ENCODE data around the gene TNFSF18. TPM values are rescaled to one million over a fixed set of nuclear protein-coding genes. Genes with fewer than 3 reads are reported as not detected.

The TNFSF18 gene
- total RNA-seq, 1 experiment from 2014 or later = not detected

- no peaks in the 10 kb centered on the region for H3K9me3 ChIP-seq (ENCODE audit: low read depth, low read length, poor library complexity, severe bottlenecking)
- no TSS peak for BruUV-seq (replicated peaks)
- TF ChIP-seq EZH2 (IDR thresholded peaks at IDR 0.05; ENCODE audit: borderline replicate concordance, low read depth, low read length, poor library complexity, severe bottlenecking) (no peak), CTCF (conservative IDR thresholded peaks at IDR 0.05; ENCODE audit: low read depth, low read length) (no peak)
- H3K4me3 ChIP-seq (ENCODE audit: low read depth, low read length, poor library complexity, severe bottlenecking) = no peak overlapping the region
- no peak overlapping the region for H3K27ac ChIP-seq (ENCODE audit: low read depth, low read length, poor library complexity, severe bottlenecking)
- no peak for DNase-seq (ENCODE audit: low spot score)
- no peaks in the 10 kb centered on the region for H3K27me3 ChIP-seq (replicated peaks; ENCODE audit: insufficient read depth, low read depth, low read length, poor library complexity)
- H3K36me3 ChIP-seq (ENCODE audit: insufficient read depth, low read length, poor library complexity, severe bottlenecking) = no peaks in the 10 kb centered on the region
- CTCF ChIA-PET = no interaction called here
- intact Hi-C loops (cut with micrococcal nuclease; ENCODE audit: unreplicated experiment) = no loop called here
- H3K4me1 ChIP-seq (ENCODE audit: insufficient read depth, low read length, poor library complexity, severe bottlenecking) = peaks cover 11% of the 10 kb centered on the region
- POLR2A ChIA-PET (ENCODE audit: low non-redundant PET) = no interaction called here
Measured at GRCh38 chr1:173052681-173053196, 2.0 kb upstream of the TNFSF18 start.

- Histone ChIP-seq H3K4me1 (ENCODE audit: insufficient read depth, low read length, poor library complexity, severe bottlenecking) (peaks cover 11% of the 10 kb centered on the region), H3K4me3 (ENCODE audit: low read depth, low read length, poor library complexity, severe bottlenecking) (no peak overlapping the region), H3K36me3 (ENCODE audit: insufficient read depth, low read length, poor library complexity, severe bottlenecking) (no peaks in the 10 kb centered on the region), H3K9me3 (ENCODE audit: low read depth, low read length, poor library complexity, severe bottlenecking) (no peaks in the 10 kb centered on the region), H3K27me3 (replicated peaks; ENCODE audit: insufficient read depth, low read depth, low read length, poor library complexity) (no peaks in the 10 kb centered on the region), H3K27ac (ENCODE audit: low read depth, low read length, poor library complexity, severe bottlenecking) (no peak overlapping the region)
- TF ChIP-seq EZH2 (IDR thresholded peaks at IDR 0.05; ENCODE audit: borderline replicate concordance, low read depth, low read length, poor library complexity, severe bottlenecking) (no peak), CTCF (conservative IDR thresholded peaks at IDR 0.05; ENCODE audit: low read depth, low read length) (no peak)
- ChIA-PET CTCF (no interaction called here), POLR2A (ENCODE audit: low non-redundant PET) (no interaction called here)
- DNase-seq (ENCODE audit: low spot score) = no peak
- intact Hi-C loops (cut with micrococcal nuclease; ENCODE audit: unreplicated experiment) = no loop called here
- no TSS peak for BruUV-seq (replicated peaks)
Measured at GRCh38 chr1:173049322-173049633, 1.5 kb downstream of the TNFSF18 start.

- BruUV-seq (replicated peaks) = no TSS peak
- no peak overlapping the region for H3K4me3 ChIP-seq (ENCODE audit: low read depth, low read length, poor library complexity, severe bottlenecking)
- DNase-seq (ENCODE audit: low spot score) = no peak
- H3K36me3 ChIP-seq (ENCODE audit: insufficient read depth, low read length, poor library complexity, severe bottlenecking) = no peaks in the 10 kb centered on the region
- ChIA-PET CTCF (no interaction called here), POLR2A (ENCODE audit: low non-redundant PET) (no interaction called here)
- H3K27me3 ChIP-seq (replicated peaks; ENCODE audit: insufficient read depth, low read depth, low read length, poor library complexity) = no peaks in the 10 kb centered on the region
- no peak overlapping the region for H3K27ac ChIP-seq (ENCODE audit: low read depth, low read length, poor library complexity, severe bottlenecking)
- H3K9me3 ChIP-seq (ENCODE audit: low read depth, low read length, poor library complexity, severe bottlenecking) = no peaks in the 10 kb centered on the region
- intact Hi-C loops (cut with micrococcal nuclease; ENCODE audit: unreplicated experiment) = no loop called here
- peaks cover 11% of the 10 kb centered on the region for H3K4me1 ChIP-seq (ENCODE audit: insufficient read depth, low read length, poor library complexity, severe bottlenecking)
- TF ChIP-seq CTCF (conservative IDR thresholded peaks at IDR 0.05; ENCODE audit: low read depth, low read length) = no peak
- TF ChIP-seq EZH2 (IDR thresholded peaks at IDR 0.05; ENCODE audit: borderline replicate concordance, low read depth, low read length, poor library complexity, severe bottlenecking) = no peak
Measured at GRCh38 chr1:173048621-173049321, 2.0 kb downstream of the TNFSF18 start.
